ENCODE results near the gene ZAP70. TPM values are rescaled to one million over a fixed set of nuclear protein-coding genes. Genes with fewer than 3 reads are reported as not detected.

The ZAP70 gene
- polyA plus RNA-seq, 2 donors: 3.9 to 5.0 TPM

DNA sequence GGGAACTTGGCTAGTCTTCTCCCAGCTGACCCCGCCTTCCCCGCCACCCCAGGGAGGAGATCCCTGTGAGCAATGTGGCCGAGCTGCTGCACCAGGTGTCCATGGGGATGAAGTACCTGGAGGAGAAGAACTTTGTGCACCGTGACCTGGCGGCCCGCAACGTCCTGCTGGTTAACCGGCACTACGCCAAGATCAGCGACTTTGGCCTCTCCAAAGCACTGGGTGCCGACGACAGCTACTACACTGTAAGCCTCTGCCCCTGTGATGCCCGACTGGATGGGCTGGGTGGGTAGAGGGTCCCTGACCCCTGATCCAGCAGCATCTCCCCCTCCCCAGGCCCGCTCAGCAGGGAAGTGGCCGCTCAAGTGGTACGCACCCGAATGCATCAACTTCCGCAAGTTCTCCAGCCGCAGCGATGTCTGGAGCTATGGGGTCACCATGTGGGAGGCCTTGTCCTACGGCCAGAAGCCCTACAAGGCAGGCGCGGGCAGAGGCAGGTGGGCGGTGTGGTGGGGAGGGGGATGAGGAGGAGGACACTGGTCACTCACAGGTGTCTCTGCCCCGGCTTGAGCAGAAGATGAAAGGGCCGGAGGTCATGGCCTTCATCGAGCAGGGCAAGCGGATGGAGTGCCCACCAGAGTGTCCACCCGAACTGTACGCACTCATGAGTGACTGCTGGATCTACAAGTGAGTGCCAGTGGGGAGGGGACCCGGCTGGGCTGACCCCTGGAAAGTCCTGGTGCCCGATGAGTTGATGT, 24.2 kb downstream of the ZAP70 start:
- H3K27ac ChIP-seq (ENCODE audit: low read depth in 2 of 2, low read length in 1 of 2): no peak overlapping the region
- no peaks in the 10 kb centered on the region for H3K27me3 ChIP-seq (ENCODE audit: control insufficient read depth in 1 of 2, insufficient read depth in 2 of 2, low read length in 2 of 2)
- H3K36me3 ChIP-seq (ENCODE audit: control insufficient read depth in 2 of 2, insufficient read depth in 2 of 2, low read length in 1 of 2): peaks cover 0 to 5% of the 10 kb centered on the region in 2 donors
- 92 to 93% methylated on average over 32 of the region's 32 CpGs for WGBS, 2 donors
- no peak overlapping the region for H3K4me3 ChIP-seq (ENCODE audit: low read depth in 1 of 2, low read length in 2 of 2)
- H3K4me1 ChIP-seq (ENCODE audit: control insufficient read depth in 2 of 2, insufficient read depth in 2 of 2, low read length in 1 of 2): peaks cover 4 to 8% of the 10 kb centered on the region in 2 donors
- H3K9me3 ChIP-seq (ENCODE audit: control insufficient read depth in 2 of 2, insufficient read depth in 1 of 2, low read depth in 1 of 2, low read length in 1 of 2): peaks cover 0 to 3% of the 10 kb centered on the region in 2 donors

GRCh38 chr2:97738179-97739019, 25.0 kb downstream of the ZAP70 start:
- no peak overlapping the region for H3K4me3 ChIP-seq (ENCODE audit: low read depth in 1 of 2, low read length in 2 of 2)
- H3K27me3 ChIP-seq (ENCODE audit: control insufficient read depth in 1 of 2, insufficient read depth in 2 of 2, low read length in 2 of 2): no peaks in the 10 kb centered on the region
- peaks cover 4 to 8% of the 10 kb centered on the region in 2 donors for H3K4me1 ChIP-seq (ENCODE audit: control insufficient read depth in 2 of 2, insufficient read depth in 2 of 2, low read length in 1 of 2)
- WGBS, 2 donors: 94 to 95% methylated on average over 9 of the region's 9 CpGs
- peaks cover 0 to 3% of the 10 kb centered on the region in 2 donors for H3K9me3 ChIP-seq (ENCODE audit: control insufficient read depth in 2 of 2, insufficient read depth in 1 of 2, low read depth in 1 of 2, low read length in 1 of 2)
- H3K27ac ChIP-seq (ENCODE audit: low read depth in 2 of 2, low read length in 1 of 2): no peak overlapping the region
- peaks cover 0 to 5% of the 10 kb centered on the region in 2 donors for H3K36me3 ChIP-seq (ENCODE audit: control insufficient read depth in 2 of 2, insufficient read depth in 2 of 2, low read length in 1 of 2)

DNA sequence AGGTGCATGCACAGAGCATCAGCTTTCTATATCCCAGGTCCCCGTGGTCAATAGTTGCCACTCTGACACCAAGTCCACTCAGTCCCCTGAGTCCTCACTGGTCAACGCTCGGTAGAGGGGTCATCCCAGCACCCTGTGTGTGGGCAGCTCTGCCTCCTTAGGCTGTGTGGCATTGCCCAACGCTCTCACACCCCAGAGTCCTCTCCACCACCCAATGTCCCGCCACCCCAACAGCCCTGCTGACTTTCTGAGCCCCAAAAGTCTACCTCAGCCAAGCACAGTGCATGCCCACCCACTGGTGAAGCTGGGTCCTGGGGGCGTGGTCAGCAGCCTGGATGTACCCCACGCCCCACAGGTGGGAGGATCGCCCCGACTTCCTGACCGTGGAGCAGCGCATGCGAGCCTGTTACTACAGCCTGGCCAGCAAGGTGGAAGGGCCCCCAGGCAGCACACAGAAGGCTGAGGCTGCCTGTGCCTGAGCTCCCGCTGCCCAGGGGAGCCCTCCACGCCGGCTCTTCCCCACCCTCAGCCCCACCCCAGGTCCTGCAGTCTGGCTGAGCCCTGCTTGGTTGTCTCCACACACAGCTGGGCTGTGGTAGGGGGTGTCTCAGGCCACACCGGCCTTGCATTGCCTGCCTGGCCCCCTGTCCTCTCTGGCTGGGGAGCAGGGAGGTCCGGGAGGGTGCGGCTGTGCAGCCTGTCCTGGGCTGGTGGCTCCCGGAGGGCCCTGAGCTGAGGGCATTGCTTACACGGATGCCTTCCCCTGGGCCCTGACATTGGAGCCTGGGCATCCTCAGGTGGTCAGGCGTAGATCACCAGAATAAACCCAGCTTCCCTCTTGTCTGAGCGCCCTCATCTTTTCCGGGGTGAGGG, 25.9 kb downstream of the ZAP70 start:
- peaks cover 0 to 5% of the 10 kb centered on the region in 2 donors for H3K36me3 ChIP-seq (ENCODE audit: control insufficient read depth in 2 of 2, insufficient read depth in 2 of 2, low read length in 1 of 2)
- peaks cover 0 to 3% of the 10 kb centered on the region in 2 donors for H3K9me3 ChIP-seq (ENCODE audit: control insufficient read depth in 2 of 2, insufficient read depth in 1 of 2, low read depth in 1 of 2, low read length in 1 of 2)
- no peak overlapping the region for H3K27ac ChIP-seq (ENCODE audit: low read depth in 2 of 2, low read length in 1 of 2)
- no peaks in the 10 kb centered on the region for H3K27me3 ChIP-seq (ENCODE audit: control insufficient read depth in 1 of 2, insufficient read depth in 2 of 2, low read length in 2 of 2)
- WGBS, 2 donors: 88 to 89% methylated on average over 23 of the region's 23 CpGs
- H3K4me1 ChIP-seq (ENCODE audit: control insufficient read depth in 2 of 2, insufficient read depth in 2 of 2, low read length in 1 of 2): peaks cover 4 to 6% of the 10 kb centered on the region in 2 donors
- H3K4me3 ChIP-seq (ENCODE audit: low read depth in 1 of 2, low read length in 2 of 2): no peak overlapping the region

DNA sequence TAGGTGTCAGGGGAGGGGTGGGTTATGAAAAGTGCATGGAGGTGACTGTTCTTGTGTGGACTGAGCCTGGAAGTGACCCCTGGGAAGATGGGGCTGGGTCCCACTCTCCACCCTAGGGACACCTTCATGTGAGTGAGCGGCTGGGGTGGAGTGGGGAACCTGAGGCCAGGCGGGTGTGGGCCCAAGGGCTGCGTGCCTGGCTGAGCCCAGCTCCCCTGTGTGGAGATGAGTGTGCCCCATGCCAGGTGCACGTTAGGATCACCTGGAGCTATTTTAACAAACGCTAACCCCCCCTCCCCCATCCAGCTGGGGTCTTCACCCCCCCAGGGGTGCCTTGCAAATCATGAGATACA, 26.5 kb downstream of the ZAP70 start:
- H3K36me3 ChIP-seq (ENCODE audit: control insufficient read depth in 2 of 2, insufficient read depth in 2 of 2, low read length in 1 of 2): peaks cover 0 to 5% of the 10 kb centered on the region in 2 donors
- H3K27me3 ChIP-seq (ENCODE audit: control insufficient read depth in 1 of 2, insufficient read depth in 2 of 2, low read length in 2 of 2): no peaks in the 10 kb centered on the region
- no peak overlapping the region for H3K4me3 ChIP-seq (ENCODE audit: low read depth in 1 of 2, low read length in 2 of 2)
- H3K27ac ChIP-seq (ENCODE audit: low read depth in 2 of 2, low read length in 1 of 2): no peak overlapping the region
- peaks cover 0 to 3% of the 10 kb centered on the region in 2 donors for H3K9me3 ChIP-seq (ENCODE audit: control insufficient read depth in 2 of 2, insufficient read depth in 1 of 2, low read depth in 1 of 2, low read length in 1 of 2)
- 66 to 70% methylated on average over 5 of the region's 5 CpGs for WGBS, 2 donors
- peaks cover 4% of the 10 kb centered on the region in 2 donors for H3K4me1 ChIP-seq (ENCODE audit: control insufficient read depth in 2 of 2, insufficient read depth in 2 of 2, low read length in 1 of 2)

DNA sequence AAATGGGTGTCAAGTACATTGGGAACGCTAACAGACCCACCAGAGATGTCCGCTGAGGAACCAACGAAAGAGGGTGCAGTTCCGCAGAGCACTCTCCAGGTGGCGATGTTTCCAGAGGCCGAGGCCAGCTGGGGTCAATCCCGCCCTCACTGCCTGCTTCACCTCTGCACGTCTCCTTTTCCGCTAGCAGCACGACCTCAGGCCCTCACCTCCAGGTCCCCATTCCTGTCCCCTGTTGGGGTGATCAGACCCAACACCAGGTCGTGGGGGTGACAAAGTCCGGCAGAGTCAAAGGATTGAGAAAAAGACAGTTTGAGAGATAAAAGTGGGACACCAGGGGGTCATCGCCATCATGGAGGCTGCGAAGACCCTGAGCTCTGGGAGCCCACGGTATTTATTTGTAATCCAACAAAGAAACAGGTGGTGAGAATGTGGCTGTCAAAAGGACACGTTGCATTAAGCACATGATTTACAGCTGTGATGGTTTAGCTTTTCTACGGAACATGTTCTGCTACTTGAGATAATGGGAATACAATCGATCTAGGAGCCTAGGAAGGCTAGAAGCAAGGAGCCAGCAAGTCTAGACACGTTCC, 27.3 kb downstream of the ZAP70 start:
- 23 to 31% methylated on average over 19 of the region's 19 CpGs for WGBS, 2 donors
- peaks cover 0 to 2% of the 10 kb centered on the region in 2 donors for H3K36me3 ChIP-seq (ENCODE audit: control insufficient read depth in 2 of 2, insufficient read depth in 2 of 2, low read length in 1 of 2)
- no peak overlapping the region for H3K4me3 ChIP-seq (ENCODE audit: low read depth in 1 of 2, low read length in 2 of 2)
- H3K27ac ChIP-seq (ENCODE audit: low read depth in 2 of 2, low read length in 1 of 2): no peak overlapping the region
- H3K27me3 ChIP-seq (ENCODE audit: control insufficient read depth in 1 of 2, insufficient read depth in 2 of 2, low read length in 2 of 2): no peaks in the 10 kb centered on the region
- H3K4me1 ChIP-seq (ENCODE audit: control insufficient read depth in 2 of 2, insufficient read depth in 2 of 2, low read length in 1 of 2): peaks cover 4% of the 10 kb centered on the region in 2 donors
- H3K9me3 ChIP-seq (ENCODE audit: control insufficient read depth in 2 of 2, insufficient read depth in 1 of 2, low read depth in 1 of 2, low read length in 1 of 2): peaks cover 0 to 3% of the 10 kb centered on the region in 2 donors

- Histone ChIP-seq H3K4me3 (ENCODE audit: low read depth in 1 of 2, low read length in 2 of 2) (no peak overlapping the region), H3K9me3 (ENCODE audit: control insufficient read depth in 2 of 2, insufficient read depth in 1 of 2, low read depth in 1 of 2, low read length in 1 of 2) (peaks cover 0 to 3% of the 10 kb centered on the region in 2 donors), H3K27ac (ENCODE audit: low read depth in 2 of 2, low read length in 1 of 2) (no peak overlapping the region), H3K4me1 (ENCODE audit: control insufficient read depth in 2 of 2, insufficient read depth in 2 of 2, low read length in 1 of 2) (peaks cover 4% of the 10 kb centered on the region in 2 donors), H3K36me3 (ENCODE audit: control insufficient read depth in 2 of 2, insufficient read depth in 2 of 2, low read length in 1 of 2) (peaks cover 0 to 2% of the 10 kb centered on the region in 2 donors), H3K27me3 (ENCODE audit: control insufficient read depth in 1 of 2, insufficient read depth in 2 of 2, low read length in 2 of 2) (no peaks in the 10 kb centered on the region)
- WGBS, 2 donors: 76 to 87% methylated on average over 20 of the region's 20 CpGs
These were observed 27.9 kb downstream of the ZAP70 start for GRCh38 chr2:97741251-97741650.

DNA sequence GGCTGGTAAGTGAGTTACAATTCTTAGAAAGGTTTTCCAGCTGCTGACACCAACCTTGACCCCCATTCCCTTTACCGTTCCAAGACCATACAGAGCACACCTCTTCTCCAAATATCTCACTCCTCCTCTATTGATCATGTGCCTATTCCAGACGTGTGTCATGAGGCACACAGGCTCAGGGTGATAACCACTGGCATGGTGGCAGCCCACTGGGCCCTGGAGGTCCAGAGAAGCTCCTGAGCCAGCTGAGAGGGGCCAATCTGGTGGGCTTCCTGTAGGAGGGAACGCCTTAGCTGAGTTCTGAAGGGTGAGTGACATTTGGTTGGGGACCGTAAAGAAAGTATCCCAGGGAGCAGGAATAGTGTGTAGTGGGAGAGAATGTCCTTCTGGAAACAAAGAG, 28.3 kb downstream of the ZAP70 start:
- no peak overlapping the region for H3K4me3 ChIP-seq (ENCODE audit: low read depth in 1 of 2, low read length in 2 of 2)
- peaks cover 4% of the 10 kb centered on the region in 2 donors for H3K4me1 ChIP-seq (ENCODE audit: control insufficient read depth in 2 of 2, insufficient read depth in 2 of 2, low read length in 1 of 2)
- WGBS, 2 donors: 84 to 86% methylated on average over 4 of the region's 4 CpGs
- no peak overlapping the region for H3K27ac ChIP-seq (ENCODE audit: low read depth in 2 of 2, low read length in 1 of 2)
- H3K27me3 ChIP-seq (ENCODE audit: control insufficient read depth in 1 of 2, insufficient read depth in 2 of 2, low read length in 2 of 2): no peaks in the 10 kb centered on the region
- H3K9me3 ChIP-seq (ENCODE audit: control insufficient read depth in 2 of 2, insufficient read depth in 1 of 2, low read depth in 1 of 2, low read length in 1 of 2): peaks cover 0 to 3% of the 10 kb centered on the region in 2 donors
- H3K36me3 ChIP-seq (ENCODE audit: control insufficient read depth in 2 of 2, insufficient read depth in 2 of 2, low read length in 1 of 2): peaks cover 0 to 2% of the 10 kb centered on the region in 2 donors

DNA sequence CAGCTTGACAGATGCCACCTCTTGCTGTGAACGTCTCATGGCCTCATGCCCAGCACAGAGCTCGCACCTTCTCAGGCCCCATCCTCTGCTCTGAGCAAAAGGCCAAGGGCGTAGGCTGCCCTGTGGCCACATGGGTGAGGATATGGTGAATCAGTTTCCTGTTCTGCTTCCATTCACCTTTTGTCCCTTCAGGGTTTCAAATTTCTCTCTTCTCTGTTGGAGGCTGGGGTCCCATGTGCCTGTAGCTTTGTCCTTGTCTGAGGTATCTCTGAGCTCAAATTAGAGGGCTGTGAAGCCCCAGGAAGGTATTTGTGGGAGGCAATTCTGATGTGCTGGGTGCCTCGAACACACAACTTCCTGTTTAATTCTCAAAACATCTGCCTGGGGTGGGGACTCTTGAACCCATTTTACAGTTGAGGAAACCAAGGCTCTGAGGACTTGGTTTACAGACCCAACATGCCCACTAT, 29.0 kb downstream of the ZAP70 start:
- Histone ChIP-seq H3K27me3 (ENCODE audit: control insufficient read depth in 1 of 2, insufficient read depth in 2 of 2, low read length in 2 of 2) (no peaks in the 10 kb centered on the region), H3K4me3 (ENCODE audit: low read depth in 1 of 2, low read length in 2 of 2) (no peak overlapping the region), H3K36me3 (ENCODE audit: control insufficient read depth in 2 of 2, insufficient read depth in 2 of 2, low read length in 1 of 2) (peaks cover 0 to 2% of the 10 kb centered on the region in 2 donors), H3K9me3 (ENCODE audit: control insufficient read depth in 2 of 2, insufficient read depth in 1 of 2, low read depth in 1 of 2, low read length in 1 of 2) (peaks cover 0 to under 1% of the 10 kb centered on the region in 2 donors), H3K27ac (ENCODE audit: low read depth in 2 of 2, low read length in 1 of 2) (no peak overlapping the region), H3K4me1 (ENCODE audit: control insufficient read depth in 2 of 2, insufficient read depth in 2 of 2, low read length in 1 of 2) (peaks cover 4% of the 10 kb centered on the region in 2 donors)
- 59 to 66% methylated on average over 4 of the region's 4 CpGs for WGBS, 2 donors

DNA sequence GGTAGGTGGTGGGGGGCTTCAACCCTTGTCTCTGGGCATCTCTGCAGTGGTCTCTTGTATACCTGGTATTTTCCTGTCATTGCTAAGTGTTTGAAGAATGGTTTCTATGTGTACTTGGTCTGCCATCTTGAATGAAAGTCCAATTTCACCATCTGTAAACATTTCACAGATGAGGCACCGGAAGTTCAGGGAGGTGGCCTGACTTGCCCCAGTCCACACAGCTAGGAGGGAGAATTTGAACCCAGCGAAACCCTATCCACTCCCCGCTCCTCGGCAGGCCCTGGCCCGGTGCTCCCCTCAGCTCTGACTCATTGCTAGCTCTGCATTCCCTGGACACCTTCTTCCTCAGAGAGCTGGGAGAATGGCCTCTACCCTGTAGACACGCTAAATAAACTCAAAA, 30.5 kb downstream of the ZAP70 start:
- H3K36me3 ChIP-seq (ENCODE audit: control insufficient read depth in 2 of 2, insufficient read depth in 2 of 2, low read length in 1 of 2): no peaks in the 10 kb centered on the region
- WGBS, 2 donors: 95 to 97% methylated on average over 6 of the region's 6 CpGs
- H3K27ac ChIP-seq (ENCODE audit: low read depth in 2 of 2, low read length in 1 of 2): no peak overlapping the region
- peaks cover 4% of the 10 kb centered on the region in 2 donors for H3K4me1 ChIP-seq (ENCODE audit: control insufficient read depth in 2 of 2, insufficient read depth in 2 of 2, low read length in 1 of 2)
- H3K9me3 ChIP-seq (ENCODE audit: control insufficient read depth in 2 of 2, insufficient read depth in 1 of 2, low read depth in 1 of 2, low read length in 1 of 2): no peaks in the 10 kb centered on the region
- no peak overlapping the region for H3K4me3 ChIP-seq (ENCODE audit: low read depth in 1 of 2, low read length in 2 of 2)
- no peaks in the 10 kb centered on the region for H3K27me3 ChIP-seq (ENCODE audit: control insufficient read depth in 1 of 2, insufficient read depth in 2 of 2, low read length in 2 of 2)
